Stimulated activated CD8-positive, alpha-beta memory T cell treated with anti-CD3 and anti-CD28 coated beads, Interleukin-4, amount 100 ng/mL, for 24 hours (primary cell): ENCODE measurements around the gene UBN1.

Source experiments
- DNase-seq: peaks from one replicate; pipeline ENCODE4 v3.0.0-alpha.2; 2020; ENCODE audit warnings: low read depth

Gene UBN1

DNA sequence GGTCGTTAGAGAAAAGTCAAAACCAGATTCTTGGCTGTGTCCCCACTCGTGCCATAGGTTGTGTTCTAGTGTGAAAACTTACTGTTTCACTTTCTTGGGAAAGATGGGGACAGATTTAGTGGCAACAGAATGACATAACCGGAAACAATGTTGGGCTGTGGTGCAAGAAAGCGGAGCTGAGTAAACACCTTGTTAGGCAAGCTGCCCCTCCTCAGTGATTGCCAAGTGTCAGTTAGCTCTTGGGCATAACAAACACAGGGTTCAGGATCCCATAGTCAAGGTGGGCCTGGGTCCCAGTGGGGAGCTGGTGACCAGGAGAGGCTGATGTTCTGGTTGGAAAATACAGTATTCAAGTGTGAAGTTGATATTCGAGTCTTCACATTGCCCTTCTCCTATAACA lies 15.4 kb downstream of the UBN1 start:
- DNase-seq: no peak

DNA sequence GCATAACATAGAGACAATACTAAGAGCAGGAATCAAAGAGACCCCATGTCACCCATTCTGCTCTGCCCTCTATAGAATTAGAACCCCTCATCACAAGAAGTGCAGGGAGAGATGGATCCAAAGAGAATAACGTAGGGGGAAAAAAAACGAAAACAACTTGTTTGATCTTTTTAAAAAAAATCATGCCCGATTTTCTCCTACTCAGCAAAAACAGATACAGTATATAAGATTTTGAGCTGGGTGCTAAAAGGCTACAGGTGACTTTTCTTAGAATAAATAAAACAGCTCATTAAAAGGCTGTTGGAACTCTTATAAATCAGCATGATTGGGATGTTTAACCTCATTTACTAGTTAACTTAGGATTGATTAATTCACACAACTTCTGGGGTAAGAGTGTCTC lies 17.4 kb downstream of the UBN1 start:
- no peak for DNase-seq

DNA sequence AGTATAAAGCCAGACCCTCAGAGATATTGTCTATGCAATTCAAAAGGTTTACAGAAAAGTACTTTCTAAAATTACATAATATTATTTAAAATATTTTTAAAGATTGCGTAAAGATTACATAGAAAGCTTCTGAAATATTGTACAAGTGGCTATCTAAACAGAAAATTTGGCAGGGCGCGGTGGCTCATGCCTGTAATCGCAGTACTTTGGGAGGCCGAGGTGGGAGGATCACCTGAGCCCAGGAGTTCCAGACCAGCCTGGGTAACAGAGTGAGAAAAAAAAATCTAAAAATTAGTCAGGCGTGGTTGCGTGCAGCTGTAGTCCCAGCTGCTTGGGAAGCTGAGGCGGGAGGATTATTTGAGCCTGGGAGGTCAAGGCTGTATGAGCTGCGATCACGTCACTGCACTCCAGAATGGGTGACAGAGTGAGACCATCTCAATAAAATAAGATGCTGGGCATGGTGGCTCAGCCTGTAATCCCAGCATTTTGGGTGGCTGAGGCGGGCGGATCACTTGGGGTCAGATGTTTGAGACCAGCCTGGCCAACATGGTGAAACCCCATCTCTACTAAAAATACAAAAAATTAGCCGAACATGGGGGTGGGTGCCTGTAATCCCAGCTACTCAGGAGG lies 18.1 kb downstream of the UBN1 start:
- no peak for DNase-seq

DNA sequence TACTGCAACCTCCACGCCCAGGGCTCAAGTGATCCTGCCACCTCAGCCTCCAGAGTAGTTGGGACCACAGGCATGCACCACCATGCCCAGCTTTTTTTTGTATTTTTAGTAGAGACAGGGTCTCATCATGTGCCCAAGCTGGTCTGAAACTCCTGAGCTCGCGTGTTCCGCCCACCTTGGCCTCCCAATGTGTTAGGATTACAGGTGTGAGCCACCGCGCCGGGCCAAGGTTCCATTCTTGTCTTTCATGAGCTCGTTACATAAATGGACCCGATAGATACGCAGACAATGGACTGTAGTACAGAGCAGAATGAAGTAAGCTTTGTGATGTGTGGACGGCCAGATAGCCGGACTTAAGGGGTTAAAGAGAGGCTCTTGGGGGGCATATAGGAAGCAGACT lies 19.3 kb downstream of the UBN1 start:
- DNase-seq: no peak

DNA sequence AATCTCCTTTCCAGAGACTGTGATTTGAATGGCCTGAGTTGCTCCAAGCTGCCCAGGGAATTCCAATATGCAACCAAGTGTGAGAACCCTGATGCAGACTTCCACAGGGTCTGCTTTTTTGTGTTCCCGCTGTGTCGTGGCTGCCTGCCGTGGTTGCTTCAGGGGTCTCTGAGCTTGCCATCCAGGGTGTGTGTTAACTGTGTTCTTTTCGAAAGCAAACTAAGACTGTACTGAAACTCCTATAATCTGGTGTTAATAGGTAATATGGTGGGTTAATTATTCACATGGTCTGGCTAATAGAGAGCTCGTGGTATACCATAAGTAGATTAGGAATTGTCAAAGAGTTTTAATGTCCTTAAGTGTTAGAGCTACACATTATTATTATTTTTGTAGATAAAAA lies 20.7 kb downstream of the UBN1 start:
- DNase-seq: no peak

DNA sequence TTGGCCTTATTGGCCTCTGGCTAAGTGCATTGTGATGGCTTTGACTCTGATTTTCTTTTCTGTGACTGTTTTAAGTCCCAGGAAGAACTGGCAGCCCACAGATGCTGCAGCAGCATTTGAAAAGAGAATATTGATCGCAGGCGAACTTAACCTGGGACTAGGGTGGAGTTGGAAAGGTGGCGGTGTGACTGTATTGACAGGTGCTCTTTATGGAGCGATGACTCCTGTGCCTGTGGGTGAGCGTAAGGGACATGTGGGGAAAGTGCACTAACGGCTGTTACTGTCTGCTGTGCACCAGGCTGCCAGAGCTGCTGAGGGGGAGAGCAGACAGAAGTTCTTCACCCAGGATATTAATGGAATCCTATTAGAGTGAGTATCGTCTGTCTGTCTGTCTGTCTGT lies 21.3 kb downstream of the UBN1 start:
- DNase-seq: no peak

DNA sequence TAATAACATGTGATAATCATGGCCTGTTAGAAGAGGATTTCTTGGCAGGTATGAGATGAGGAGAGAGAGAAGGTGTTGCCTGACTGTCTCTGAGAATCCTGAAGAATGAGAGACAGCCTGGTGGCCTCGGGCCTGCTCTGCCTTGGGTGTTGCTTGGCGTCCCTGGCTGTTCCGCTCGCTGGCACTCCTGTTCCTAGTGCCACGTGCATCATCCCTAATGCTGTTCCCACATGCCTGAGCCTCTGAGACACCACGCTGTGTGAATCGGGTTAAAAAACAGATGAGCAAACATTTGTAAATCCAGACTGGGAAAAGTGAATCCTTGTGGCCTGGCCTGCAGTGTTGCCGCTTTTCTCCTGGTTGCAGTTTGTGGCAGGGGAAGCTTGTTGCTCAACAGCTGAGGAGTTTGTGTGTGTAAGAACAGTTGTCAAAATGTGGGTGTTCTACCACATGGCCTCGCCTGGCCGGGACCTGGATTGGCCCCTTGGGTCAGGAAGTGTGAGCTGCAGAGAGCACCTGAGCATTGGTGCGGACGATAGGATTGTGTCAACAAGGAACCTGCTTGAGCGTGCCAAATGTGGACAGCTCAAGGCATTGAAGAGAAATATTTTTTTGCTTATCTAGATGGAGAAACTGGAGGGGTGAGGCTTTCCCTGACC lies 22.0 kb downstream of the UBN1 start:
- DNase-seq: no peak

DNA sequence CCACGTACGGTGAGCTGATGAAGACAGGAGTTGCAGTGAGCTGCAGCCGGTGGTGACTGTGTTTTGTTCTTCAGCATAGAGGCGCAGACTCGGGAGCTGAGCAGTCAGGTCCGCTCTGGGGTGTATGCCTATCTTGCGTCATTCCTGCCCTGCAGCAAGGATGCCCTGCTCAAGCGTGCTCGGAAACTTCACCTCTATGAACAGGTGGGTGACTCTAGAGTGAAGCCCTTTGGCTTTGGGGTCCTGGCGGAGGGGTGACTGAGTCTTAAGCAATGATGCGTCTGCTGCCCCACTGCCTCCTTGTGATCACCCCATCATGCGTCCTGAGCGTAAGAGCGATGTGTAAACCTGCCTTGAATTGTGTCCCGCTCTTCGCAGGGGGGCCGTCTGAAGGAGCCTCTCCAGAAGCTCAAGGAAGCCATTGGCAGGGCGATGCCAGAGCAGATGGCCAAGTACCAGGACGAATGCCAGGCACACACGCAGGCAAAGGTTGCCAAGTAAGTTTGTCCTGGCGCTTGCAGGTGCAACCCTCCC lies 22.9 kb downstream of the UBN1 start:
- no peak for DNase-seq

DNA sequence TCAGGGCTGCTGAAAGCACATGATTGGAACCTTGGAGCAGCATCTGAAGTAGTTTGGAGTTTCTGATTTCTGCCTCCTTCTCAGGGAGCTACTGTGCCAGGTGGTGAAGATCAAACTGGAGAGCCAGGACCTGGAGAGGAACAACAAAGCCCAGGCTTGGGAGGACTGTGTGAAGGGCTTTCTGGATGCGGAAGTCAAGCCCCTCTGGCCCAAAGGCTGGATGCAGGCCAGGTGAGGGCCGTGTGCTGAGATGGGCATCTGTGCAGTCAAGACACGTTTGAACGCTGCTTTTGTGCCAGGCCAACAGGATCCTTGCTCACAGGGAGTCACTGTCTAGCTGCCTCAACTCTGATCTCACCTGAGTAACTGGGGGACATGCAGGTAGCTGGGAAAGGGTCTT lies 23.8 kb downstream of the UBN1 start:
- no peak for DNase-seq

DNA sequence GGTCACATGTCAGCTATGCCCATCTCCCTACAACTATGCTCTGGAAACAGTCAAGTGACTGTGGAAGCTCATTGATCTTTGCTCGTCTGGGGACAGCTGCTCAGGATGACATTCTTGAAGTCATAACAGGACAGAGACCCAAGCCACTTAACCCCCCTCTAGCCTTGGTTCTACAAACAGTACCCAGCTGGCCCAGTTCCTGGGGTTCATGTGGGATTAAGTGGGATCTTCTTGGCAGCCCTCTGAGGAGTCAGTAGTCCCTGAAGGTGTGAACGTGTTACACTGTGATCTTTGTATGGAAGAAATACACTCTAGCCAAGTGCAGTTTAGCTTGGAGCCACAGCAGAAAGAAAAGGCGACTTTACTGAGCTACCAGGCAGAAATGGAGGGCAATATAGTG lies 25.8 kb downstream of the UBN1 start:
- no peak for DNase-seq

DNA sequence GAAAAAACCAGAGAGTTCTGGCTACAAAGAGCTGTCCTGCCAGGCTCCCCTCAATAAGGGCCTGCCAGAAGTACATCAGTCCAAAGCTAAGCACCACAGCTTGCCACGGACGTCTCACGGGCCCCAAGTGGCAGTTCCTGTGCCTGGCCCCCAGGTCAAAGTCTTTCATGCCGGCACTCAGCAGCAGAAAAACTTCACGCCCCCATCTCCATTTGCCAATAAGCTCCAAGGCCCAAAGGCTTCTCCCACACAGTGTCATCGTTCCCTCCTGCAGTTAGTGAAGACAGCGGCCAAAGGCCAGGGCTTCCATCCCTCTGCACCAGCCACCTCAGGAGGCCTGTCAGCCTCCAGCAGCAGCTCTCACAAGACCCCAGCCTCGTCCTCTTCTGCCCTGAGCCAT lies 27.4 kb downstream of the UBN1 start:
- DNase-seq: no peak

DNA sequence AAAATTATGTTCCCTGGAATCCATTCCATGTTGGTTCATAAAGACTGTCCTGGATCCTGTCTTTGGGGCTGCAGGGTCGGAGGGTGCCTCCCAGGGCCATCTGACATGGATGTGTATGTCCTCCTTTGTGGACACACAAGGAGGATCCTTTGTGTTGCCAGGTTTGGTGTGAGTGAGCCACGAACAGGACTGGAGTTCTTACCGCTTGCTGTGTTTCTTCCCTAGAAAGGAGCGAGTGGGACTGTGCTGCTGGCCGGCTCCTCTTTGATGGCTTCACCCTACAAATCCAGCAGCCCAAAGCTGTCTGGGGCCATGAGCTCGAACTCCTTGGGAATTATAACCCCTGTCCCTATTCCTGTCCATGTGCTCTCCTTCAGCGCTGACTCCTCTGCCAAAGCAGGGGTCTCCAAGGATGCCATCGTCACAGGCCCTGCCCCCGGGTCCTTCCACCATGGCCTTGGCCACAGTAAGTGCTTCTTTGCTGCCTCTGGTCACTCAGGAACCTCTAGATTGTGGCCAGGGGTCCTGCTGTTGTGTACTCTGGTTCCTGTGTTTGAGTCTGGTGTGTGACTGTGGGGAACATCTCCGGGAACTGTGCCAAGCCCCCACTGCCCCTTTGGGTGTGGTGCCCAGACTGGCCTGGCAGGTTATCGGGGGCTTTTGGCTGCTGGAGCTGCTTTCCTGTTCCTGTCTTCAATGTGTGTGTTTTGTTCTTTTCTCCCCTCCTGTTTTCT lies 29.5 kb downstream of the UBN1 start:
- DNase-seq: no peak

DNA sequence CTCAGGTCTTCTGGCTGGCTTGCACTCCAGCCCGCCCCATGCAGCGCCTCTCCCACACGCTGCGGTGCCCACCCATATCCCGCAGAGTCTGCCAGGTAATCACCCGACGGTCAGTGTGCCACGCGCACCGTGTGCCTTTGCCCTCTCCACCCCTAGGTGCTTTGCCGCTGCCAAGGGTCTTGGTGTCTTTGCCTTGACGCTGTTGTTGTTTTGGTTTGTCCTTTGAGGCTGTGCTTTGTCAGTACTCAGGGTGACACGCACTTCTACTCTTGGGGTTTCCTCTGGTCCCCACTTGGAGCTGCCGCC lies 30.1 kb downstream of the UBN1 start:
- DNase-seq: no peak

DNA sequence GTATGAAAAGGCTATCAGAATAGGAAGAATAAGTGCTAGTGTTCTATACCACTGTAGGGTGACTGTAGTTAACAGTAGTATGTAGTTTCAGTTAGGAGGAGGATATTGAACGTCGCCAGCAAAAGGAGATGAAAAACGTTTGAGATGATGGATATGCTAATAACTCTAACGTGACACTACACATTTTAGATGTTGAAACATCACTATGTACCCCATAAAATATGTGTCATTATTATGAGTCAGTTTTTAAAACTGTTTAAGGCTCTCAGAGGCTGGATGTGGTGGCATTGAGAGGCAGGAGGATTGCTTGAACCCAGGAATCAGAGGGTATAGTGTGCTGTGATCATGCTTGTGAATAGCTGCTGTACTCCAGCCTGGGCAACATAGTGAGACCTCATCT lies 31.8 kb downstream of the UBN1 start:
- DNase-seq: no peak

DNA sequence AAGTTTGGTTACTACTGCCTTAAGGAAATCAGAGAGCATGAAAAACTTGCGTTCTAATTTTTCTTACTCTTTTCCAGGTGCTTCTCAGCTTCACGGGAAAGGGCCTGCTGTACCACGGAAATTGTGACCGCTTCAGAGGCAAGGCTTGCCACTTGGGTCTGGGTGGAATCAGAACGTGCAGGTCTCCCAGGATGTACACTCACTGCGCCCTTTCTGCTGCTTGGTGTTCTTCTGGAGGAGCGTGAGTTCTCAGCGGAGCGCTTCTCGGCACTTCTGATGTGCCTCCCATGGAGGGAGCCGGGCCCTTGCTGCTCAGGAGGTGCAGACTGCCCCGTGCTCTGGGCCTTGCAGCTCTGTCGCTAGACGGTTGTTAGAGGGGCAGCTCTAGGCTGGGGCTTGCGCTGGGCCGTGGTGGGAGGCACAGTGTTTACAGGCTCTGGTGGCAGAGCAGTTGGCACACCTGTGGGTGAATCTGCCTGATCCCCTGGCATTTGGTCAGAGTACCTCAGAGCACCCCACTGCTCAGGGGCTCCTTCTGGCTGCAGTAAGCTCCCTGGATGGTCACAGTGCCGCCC lies 32.8 kb downstream of the UBN1 start:
- DNase-seq: no peak

DNA sequence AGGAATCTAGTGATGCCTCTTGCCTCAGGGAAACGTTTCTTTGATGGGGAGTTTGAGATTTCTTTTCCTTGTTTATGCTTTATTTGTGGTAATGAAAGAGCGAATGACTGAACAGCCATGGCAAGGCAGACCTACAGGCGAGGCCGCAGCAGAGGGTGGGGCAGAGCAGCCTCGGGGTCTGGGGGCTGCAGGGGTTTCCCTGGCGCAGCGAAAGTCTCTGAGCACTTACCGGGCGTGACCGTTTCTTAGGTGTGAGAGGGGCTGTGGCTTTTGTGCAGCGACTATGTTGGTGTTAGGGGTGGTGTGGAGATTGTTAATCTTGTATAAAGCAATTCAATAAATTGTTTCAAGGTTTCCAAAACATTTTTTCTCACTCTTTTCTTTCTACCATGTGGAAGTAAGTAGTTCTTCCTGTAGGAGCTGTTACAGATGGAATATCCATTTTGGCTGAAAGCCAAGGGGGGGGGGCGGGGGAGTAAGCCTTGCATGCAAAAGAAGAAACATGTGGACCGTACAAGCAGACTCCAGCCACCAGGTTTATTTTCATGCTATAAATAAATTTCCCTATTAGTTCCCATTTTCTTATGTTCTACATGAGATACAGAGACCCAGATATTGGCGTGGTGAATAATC lies 34.8 kb downstream of the UBN1 start:
- no peak for DNase-seq

DNA sequence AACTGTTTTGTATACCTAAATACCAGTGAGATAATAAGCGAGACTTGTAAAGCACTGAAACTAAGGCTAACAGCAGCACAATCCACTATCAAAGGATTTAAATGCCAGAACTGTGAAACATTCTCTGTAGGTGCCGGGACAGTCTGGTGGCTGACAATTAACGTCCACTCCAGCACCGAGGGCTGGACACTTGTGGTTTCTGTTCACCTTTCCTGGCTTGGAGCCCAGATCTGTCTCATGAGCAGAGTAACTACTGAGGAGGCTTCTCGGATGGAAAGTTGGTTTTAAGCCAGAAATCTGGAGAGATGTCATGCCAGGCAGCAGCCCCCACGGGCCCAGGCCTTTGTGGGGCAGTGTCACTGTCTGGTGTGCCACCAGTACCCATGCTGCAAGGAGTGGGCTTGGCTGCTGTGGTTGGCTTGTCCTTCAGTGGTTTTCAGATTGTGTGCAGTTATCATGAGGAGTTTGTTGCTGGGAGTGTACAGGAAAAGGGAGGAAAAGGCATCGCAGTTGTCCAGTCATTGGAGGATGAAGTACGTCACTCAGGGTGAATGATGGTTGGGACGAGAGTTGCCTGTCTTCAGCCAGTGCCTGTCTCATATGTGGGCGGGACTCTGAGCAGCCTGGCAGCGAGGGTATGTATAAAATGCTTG lies 35.5 kb downstream of the UBN1 start:
- DNase-seq: no peak

DNA sequence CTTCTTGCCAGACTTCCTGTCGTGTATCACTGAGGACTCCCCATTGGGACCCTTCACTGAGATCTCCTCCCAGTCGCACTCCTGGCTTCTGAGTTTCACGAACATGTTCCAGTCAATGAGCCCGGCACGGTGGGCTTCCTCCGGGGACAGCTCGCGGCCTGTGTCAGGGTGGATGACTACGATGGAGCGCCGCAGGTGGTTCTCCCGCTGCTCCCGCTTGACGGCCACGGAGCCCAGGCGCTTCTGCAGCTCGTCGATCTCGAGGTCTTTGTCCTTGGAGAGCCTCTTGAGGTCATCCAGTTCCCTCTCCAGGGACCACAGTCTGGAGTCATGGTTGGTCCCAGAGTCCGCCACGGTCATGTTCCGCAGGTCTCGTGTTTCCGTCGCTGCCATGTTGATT lies 36.2 kb downstream of the UBN1 start:
- DNase-seq: no peak

DNA sequence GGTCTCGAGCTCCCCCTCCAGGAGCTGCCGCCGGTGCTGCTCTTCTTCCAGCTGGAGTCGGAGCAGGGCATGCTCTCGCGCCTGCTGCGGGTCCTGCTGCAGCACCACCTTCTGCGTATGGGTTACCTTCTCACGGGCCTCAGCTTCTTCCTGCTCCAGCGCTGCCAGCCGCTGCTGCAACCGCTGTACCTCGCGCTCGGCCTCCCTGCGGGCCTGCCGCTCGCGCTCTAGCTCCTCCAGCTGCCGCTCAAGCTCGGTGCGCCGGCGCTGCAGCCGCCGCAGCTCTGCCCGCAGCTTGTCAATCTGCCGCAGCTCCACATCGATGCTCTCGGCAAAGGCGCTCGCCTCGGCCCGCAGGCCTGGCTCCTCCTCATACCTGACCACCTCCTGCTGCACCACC lies 36.9 kb downstream of the UBN1 start:
- DNase-seq: no peak

DNA sequence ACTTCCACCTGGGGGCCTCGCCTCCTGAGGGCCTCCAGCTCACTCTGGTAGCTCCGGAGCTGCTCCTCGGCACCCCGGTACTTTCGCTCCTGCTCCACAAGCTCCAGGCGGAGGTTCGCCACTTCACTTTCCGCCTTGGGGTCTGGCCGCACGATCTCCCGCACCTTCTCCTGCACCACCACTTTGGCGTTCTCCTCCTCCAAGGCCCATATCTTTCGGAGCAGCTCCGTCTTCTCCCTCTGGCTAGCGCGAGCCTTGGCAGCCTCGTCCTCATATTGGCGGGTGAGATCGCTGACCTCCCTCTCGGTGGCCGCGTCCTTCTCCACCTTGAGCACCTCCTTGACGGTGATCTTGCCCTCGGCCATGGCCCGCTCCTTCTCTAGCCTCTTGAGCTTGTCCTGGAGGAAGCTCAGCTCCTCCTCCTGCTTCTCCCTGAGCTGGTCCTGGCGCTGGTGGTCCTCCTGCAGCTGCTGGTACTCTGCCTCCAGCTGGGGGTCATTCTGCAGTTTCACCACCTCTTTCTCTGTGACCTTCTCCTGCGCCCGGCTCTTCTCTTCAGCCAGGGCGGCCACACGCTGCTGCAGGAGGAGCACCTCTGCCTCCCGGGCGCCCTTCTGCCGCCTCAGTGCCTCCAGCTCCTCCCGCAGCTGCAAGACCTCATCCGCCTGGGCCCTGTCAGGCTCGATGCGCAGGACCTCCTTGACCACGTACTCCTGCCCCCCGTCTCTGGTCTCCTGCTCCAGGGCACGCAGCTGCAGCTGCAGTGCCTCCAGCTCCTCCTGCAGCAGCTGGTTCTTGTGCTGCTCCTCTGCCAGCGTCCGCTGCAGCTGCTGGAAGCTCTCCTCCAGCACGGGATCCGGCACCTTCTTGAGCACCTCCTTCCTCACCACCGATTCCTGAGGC lies 37.9 kb downstream of the UBN1 start:
- DNase-seq: no peak

DNA sequence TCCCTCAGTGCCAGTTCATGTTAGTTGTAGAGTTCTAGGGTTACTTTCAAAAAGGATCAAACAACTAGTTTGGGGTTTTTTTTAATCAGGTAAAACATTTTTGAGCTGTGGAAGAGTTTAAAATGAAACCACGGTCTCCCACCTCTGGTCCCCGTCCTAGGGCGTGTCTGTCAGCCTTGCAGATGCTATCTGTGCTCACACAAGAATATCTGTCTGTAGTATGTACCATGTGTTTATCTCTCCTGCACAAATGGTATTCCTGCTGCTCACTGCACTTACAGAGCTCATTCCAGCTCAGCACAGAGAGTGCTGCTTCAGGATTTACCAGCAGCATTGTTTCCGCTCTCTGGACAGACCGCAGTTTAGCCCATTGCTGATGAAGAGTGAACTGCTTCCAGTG lies 38.9 kb downstream of the UBN1 start:
- DNase-seq: no peak
